ENCODE data around the gene N4BP2L2. TPM values are rescaled to one million over a fixed set of nuclear protein-coding genes. Genes with fewer than 3 reads are reported as not detected.

The N4BP2L2 gene
- total RNA-seq, 1 donor, result 128 TPM

DNA sequence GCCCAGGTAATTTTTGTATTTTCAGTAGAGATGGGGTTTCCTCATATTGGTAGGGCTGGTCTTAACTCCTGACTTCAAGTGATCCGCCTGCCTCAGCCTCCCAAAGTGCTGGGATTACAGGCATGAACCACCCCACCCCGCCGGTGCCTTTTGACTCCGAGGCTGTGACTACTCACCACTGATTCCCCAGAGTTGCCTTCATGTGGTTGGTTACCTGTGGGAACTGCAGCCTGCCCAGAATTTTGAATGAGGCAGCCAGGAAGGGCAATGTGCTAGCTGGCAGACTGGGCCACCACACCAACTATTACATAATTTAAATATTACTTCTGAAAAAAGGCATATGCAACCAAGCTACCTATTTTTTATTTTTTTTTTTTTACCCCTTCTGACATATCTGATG is 42.8 kb downstream of the N4BP2L2 start:
- no peak for DNase-seq (ENCODE audit: low read depth)
- TF ChIP-seq CTCF (IDR thresholded peaks at IDR 0.05; ENCODE audit: insufficient read depth, low read depth, low read length), result no peak
- H3K4me3 ChIP-seq (ENCODE audit: low read depth, low read length), result no peak overlapping the region

GRCh38 chr13:32495429-32495828 is 43.2 kb downstream of the N4BP2L2 start:
- DNase-seq (ENCODE audit: low read depth), result no peak
- no peak for TF ChIP-seq CTCF (IDR thresholded peaks at IDR 0.05; ENCODE audit: insufficient read depth, low read depth, low read length)
- no peak overlapping the region for H3K4me3 ChIP-seq (ENCODE audit: low read depth, low read length)

GRCh38 chr13:32491028-32491427 is 47.6 kb downstream of the N4BP2L2 start:
- DNase-seq (ENCODE audit: low read depth), result no peak
- no peak overlapping the region for H3K4me3 ChIP-seq (ENCODE audit: low read depth, low read length)
- no peak for TF ChIP-seq CTCF (IDR thresholded peaks at IDR 0.05; ENCODE audit: insufficient read depth, low read depth, low read length)

GRCh38 chr13:32476892-32477291 is 61.7 kb downstream of the N4BP2L2 start:
- TF ChIP-seq CTCF (IDR thresholded peaks at IDR 0.05; ENCODE audit: insufficient read depth, low read depth, low read length), result no peak
- DNase-seq (ENCODE audit: low read depth), result no peak
- H3K4me3 ChIP-seq (ENCODE audit: low read depth, low read length), result no peak overlapping the region

DNA sequence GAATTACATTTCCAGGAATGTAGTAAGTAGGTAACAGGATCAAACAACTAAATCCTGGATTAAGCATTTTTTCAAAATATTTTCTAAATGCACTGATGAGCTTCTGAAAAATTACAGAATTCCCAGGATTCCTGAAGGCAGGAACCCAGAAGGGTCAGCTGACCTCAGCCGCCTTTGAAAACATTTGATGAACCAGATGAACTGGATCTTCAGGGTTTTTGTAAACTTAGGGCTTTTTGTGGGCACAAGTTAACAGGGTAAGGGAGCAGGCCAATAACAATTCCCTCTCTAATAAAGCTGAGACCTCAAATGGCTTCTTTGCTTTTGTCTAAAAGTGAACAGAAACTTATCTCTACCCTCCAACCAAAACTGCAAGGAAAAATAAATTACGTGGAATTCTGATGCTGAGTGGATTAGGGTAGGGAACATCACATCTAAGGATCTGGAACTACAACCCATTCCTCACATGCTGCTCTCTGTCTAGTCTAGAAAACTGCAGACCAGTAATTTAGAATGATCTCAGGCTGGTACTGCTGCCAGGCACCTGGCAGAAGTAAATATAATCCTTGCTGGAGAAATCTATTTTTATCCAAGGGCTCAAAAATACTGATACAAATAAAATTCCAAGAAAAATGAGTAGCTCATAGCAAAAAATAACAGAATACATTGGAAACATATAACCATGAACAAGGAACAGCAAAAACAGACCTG is 62.4 kb downstream of the N4BP2L2 start:
- no peak for TF ChIP-seq CTCF (IDR thresholded peaks at IDR 0.05; ENCODE audit: insufficient read depth, low read depth, low read length)
- no peak overlapping the region for H3K4me3 ChIP-seq (ENCODE audit: low read depth, low read length)
- DNase-seq (ENCODE audit: low read depth), result no peak

- TF ChIP-seq CTCF (IDR thresholded peaks at IDR 0.05; ENCODE audit: insufficient read depth, low read depth, low read length), result no peak
- no peak overlapping the region for H3K4me3 ChIP-seq (ENCODE audit: low read depth, low read length)
- no peak for DNase-seq (ENCODE audit: low read depth)
Observed at GRCh38 chr13:32474999-32475792, 63.4 kb downstream of the N4BP2L2 start.
